ENCODE measurements around the gene NCKAP5. TPM values are rescaled to one million over a fixed set of nuclear protein-coding genes. Genes with fewer than 3 reads are reported as not detected.

Gene NCKAP5
- total and polyA plus RNA-seq, 2 of the 13 experiments (the other 11 are each of a cell fraction or from before 2014, with no cell fraction given) = 0.01 TPM; not detected in 1

GRCh38 chr2:133452146-133452545 is 116.1 kb downstream of the NCKAP5 start:
- ChIA-PET CTCF (ENCODE audit: low intra/inter-chr PET ratio, low total read pairs) (no interaction called here), POLR2A (no interaction called here)
- in situ Hi-C loops (cut with HindIII; ENCODE audit: extremely low pct_ligation_motif_present, low pct_unique_long_range_greater_than_20kb) (no loop called here), intact Hi-C loops (cut with micrococcal nuclease; ENCODE audit: unreplicated experiment) (no loop called here)
- no TSS peak for BruUV-seq (replicated peaks)
- no peak overlapping the region for H3K4me2 ChIP-seq (ENCODE audit: low read depth, low read length)
- no peaks in the 10 kb centered on the region for H3K9me3 ChIP-seq (ENCODE audit: low read length)
- H3K36me3 ChIP-seq (replicated peaks in 1 of 2; ENCODE audit: control insufficient read depth in 1 of 2, insufficient read depth in 2 of 2, low read length in 2 of 2) = no peaks in the 10 kb centered on the region
- no peak overlapping the region for H3K9ac ChIP-seq (ENCODE audit: insufficient read depth, low read depth, low read length)
- no peak for DNase-seq (ENCODE audit: low spot score)
- FAIRE-seq = no peak
- H3K27ac ChIP-seq (ENCODE audit: extremely low read length, insufficient read depth, low read length) = no peak overlapping the region
- no peaks in the 10 kb centered on the region for H4K20me1 ChIP-seq (ENCODE audit: insufficient read depth, low read length)
- no peak overlapping the region for H3K4me3 ChIP-seq (replicated peaks in 1 of 3; ENCODE audit: insufficient read depth in 1 of 3, low read depth in 2 of 3, low read length in 3 of 3)
- TF ChIP-seq, protein P1, sequence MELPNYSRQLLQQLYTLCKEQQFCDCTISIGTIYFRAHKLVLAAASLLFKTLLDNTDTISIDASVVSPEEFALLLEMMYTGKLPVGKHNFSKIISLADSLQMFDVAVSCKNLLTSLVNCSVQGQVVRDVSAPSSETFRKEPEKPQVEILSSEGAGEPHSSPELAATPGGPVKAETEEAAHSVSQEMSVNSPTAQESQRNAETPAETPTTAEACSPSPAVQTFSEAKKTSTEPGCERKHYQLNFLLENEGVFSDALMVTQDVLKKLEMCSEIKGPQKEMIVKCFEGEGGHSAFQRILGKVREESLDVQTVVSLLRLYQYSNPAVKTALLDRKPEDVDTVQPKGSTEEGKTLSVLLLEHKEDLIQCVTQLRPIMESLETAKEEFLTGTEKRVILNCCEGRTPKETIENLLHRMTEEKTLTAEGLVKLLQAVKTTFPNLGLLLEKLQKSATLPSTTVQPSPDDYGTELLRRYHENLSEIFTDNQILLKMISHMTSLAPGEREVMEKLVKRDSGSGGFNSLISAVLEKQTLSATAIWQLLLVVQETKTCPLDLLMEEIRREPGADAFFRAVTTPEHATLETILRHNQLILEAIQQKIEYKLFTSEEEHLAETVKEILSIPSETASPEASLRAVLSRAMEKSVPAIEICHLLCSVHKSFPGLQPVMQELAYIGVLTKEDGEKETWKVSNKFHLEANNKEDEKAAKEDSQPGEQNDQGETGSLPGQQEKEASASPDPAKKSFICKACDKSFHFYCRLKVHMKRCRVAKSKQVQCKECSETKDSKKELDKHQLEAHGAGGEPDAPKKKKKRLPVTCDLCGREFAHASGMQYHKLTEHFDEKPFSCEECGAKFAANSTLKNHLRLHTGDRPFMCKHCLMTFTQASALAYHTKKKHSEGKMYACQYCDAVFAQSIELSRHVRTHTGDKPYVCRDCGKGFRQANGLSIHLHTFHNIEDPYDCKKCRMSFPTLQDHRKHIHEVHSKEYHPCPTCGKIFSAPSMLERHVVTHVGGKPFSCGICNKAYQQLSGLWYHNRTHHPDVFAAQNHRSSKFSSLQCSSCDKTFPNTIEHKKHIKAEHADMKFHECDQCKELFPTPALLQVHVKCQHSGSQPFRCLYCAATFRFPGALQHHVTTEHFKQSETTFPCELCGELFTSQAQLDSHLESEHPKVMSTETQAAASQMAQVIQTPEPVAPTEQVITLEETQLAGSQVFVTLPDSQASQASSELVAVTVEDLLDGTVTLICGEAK (IDR thresholded peaks at IDR 0.05) = no peak
- TF ChIP-seq, protein P1 (CRISPR knock-in tag; IDR thresholded peaks at IDR 0.05) = no peak
- no peak for TF ChIP-seq E2F2 (CRISPR knock-in tag; IDR thresholded peaks at IDR 0.05; ENCODE audit: borderline replicate concordance)
- TF ChIP-seq ZBTB21 (CRISPR knock-in tag; IDR thresholded peaks at IDR 0.05) = no peak
- no peak for TF ChIP-seq ZNF253 (CRISPR knock-in tag; IDR thresholded peaks at IDR 0.05; ENCODE audit: borderline replicate concordance)
- TF ChIP-seq DPF2 (CRISPR knock-in tag; IDR thresholded peaks at IDR 0.05; ENCODE audit: borderline replicate concordance, low read depth) = no peak
- TF ChIP-seq TBX2 (CRISPR knock-in tag; IDR thresholded peaks at IDR 0.05; ENCODE audit: borderline replicate concordance) = no peak
- no peak for TF ChIP-seq ZNF484 (CRISPR knock-in tag; IDR thresholded peaks at IDR 0.05; ENCODE audit: borderline replicate concordance, low read depth)
- TF ChIP-seq, protein P2, sequence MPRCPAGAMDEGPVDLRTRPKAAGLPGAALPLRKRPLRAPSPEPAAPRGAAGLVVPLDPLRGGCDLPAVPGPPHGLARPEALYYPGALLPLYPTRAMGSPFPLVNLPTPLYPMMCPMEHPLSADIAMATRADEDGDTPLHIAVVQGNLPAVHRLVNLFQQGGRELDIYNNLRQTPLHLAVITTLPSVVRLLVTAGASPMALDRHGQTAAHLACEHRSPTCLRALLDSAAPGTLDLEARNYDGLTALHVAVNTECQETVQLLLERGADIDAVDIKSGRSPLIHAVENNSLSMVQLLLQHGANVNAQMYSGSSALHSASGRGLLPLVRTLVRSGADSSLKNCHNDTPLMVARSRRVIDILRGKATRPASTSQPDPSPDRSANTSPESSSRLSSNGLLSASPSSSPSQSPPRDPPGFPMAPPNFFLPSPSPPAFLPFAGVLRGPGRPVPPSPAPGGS (CRISPR knock-in tag; IDR thresholded peaks at IDR 0.05) = no peak
- no peak for TF ChIP-seq ZNF326 (CRISPR knock-in tag; IDR thresholded peaks at IDR 0.05; ENCODE audit: borderline replicate concordance)
- TF ChIP-seq ZNF614 (CRISPR knock-in tag; IDR thresholded peaks at IDR 0.05; ENCODE audit: borderline replicate concordance) = no peak
- TF ChIP-seq CC2D1A (CRISPR knock-in tag; IDR thresholded peaks at IDR 0.05) = no peak
- no peak for TF ChIP-seq TGIF2 (CRISPR knock-in tag; IDR thresholded peaks at IDR 0.05)
- H3K4me1 ChIP-seq (ENCODE audit: insufficient read depth, low read length) = no peaks in the 10 kb centered on the region
- H3K79me2 ChIP-seq (ENCODE audit: insufficient read depth, low read length) = no peaks in the 10 kb centered on the region
- H2AFZ ChIP-seq (ENCODE audit: low read length) = no peak overlapping the region
- ATAC-seq = no peak
- H3K27me3 ChIP-seq (ENCODE audit: control insufficient read depth in 1 of 2, insufficient read depth in 2 of 2, low read length in 2 of 2) = no peaks in the 10 kb centered on the region

All from HepG2 (cell line).